ENCODE data around the gene CTU2.

CTU2 gene

DNA sequence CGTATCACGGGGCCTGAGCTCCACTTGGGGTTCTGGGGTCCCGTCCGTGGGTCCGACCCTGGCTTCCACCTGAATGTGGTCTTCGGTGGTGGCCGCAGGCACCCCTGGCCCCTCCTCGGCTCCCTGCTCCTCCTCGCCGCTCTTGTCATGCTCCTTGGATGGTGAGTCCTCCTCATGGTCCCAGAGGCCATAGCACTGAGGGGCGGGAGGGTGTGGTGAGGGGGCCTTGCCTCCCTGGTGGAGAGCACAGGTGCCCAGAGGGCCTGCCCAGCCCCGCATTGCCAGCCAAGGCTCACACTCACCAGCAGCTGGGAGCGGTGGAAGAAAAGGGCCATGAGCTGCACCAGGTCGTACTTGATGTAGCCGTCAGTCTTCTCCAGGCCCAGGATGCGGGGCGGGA, 14.9 kb downstream of the CTU2 start:
- TF ChIP-seq ZNF140 (tag by site-specific recombination; IDR thresholded peaks at IDR 0.05) (no peak), ZNF302 (tag by site-specific recombination; IDR thresholded peaks at IDR 0.05; ENCODE audit: low read depth) (no peak), ZSCAN23 (tag by site-specific recombination; IDR thresholded peaks at IDR 0.05) (no peak), ZNF248 (tag by site-specific recombination; IDR thresholded peaks at IDR 0.05) (no peak), ZNF76 (tag by site-specific recombination; IDR thresholded peaks at IDR 0.05; ENCODE audit: borderline replicate concordance, low read depth) (no peak), KLF16 (tag by site-specific recombination; IDR thresholded peaks at IDR 0.05) (no peak), YY1 (tag by site-specific recombination; IDR thresholded peaks at IDR 0.05) (no peak), ZNF341 (tag by site-specific recombination; IDR thresholded peaks at IDR 0.05; ENCODE audit: low read depth) (no peak), ZNF2 (tag by site-specific recombination; IDR thresholded peaks at IDR 0.05) (no peak), ZNF138 (tag by site-specific recombination; IDR thresholded peaks at IDR 0.05; ENCODE audit: borderline replicate concordance) (no peak), ZNF654 (tag by site-specific recombination; IDR thresholded peaks at IDR 0.05; ENCODE audit: low read depth) (no peak), ZNF155 (tag by site-specific recombination; IDR thresholded peaks at IDR 0.05) (no peak), ZNF701 (tag by site-specific recombination; IDR thresholded peaks at IDR 0.05) (no peak), GLIS2 (tag by site-specific recombination; IDR thresholded peaks at IDR 0.05) (no peak)
- TF ChIP-seq, protein P1, sequence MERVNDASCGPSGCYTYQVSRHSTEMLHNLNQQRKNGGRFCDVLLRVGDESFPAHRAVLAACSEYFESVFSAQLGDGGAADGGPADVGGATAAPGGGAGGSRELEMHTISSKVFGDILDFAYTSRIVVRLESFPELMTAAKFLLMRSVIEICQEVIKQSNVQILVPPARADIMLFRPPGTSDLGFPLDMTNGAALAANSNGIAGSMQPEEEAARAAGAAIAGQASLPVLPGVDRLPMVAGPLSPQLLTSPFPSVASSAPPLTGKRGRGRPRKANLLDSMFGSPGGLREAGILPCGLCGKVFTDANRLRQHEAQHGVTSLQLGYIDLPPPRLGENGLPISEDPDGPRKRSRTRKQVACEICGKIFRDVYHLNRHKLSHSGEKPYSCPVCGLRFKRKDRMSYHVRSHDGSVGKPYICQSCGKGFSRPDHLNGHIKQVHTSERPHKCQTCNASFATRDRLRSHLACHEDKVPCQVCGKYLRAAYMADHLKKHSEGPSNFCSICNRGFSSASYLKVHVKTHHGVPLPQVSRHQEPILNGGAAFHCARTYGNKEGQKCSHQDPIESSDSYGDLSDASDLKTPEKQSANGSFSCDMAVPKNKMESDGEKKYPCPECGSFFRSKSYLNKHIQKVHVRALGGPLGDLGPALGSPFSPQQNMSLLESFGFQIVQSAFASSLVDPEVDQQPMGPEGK (tag by site-specific recombination; IDR thresholded peaks at IDR 0.05), result no peak
- TF ChIP-seq, protein P2, sequence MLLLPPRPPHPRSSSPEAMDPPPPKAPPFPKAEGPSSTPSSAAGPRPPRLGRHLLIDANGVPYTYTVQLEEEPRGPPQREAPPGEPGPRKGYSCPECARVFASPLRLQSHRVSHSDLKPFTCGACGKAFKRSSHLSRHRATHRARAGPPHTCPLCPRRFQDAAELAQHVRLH (tag by site-specific recombination; IDR thresholded peaks at IDR 0.05), result no peak
- TF ChIP-seq, protein P3, sequence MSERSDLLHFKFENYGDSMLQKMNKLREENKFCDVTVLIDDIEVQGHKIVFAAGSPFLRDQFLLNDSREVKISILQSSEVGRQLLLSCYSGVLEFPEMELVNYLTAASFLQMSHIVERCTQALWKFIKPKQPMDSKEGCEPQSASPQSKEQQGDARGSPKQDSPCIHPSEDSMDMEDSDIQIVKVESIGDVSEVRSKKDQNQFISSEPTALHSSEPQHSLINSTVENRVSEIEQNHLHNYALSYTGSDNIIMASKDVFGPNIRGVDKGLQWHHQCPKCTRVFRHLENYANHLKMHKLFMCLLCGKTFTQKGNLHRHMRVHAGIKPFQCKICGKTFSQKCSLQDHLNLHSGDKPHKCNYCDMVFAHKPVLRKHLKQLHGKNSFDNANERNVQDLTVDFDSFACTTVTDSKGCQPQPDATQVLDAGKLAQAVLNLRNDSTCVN (tag by site-specific recombination; optimal IDR thresholded peaks at IDR 0.05), result no peak
- TF ChIP-seq, protein P4, sequence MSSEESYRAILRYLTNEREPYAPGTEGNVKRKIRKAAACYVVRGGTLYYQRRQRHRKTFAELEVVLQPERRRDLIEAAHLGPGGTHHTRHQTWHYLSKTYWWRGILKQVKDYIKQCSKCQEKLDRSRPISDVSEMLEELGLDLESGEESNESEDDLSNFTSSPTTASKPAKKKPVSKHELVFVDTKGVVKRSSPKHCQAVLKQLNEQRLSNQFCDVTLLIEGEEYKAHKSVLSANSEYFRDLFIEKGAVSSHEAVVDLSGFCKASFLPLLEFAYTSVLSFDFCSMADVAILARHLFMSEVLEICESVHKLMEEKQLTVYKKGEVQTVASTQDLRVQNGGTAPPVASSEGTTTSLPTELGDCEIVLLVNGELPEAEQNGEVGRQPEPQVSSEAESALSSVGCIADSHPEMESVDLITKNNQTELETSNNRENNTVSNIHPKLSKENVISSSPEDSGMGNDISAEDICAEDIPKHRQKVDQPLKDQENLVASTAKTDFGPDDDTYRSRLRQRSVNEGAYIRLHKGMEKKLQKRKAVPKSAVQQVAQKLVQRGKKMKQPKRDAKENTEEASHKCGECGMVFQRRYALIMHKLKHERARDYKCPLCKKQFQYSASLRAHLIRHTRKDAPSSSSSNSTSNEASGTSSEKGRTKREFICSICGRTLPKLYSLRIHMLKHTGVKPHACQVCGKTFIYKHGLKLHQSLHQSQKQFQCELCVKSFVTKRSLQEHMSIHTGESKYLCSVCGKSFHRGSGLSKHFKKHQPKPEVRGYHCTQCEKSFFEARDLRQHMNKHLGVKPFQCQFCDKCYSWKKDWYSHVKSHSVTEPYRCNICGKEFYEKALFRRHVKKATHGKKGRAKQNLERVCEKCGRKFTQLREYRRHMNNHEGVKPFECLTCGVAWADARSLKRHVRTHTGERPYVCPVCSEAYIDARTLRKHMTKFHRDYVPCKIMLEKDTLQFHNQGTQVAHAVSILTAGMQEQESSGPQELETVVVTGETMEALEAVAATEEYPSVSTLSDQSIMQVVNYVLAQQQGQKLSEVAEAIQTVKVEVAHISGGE (tag by site-specific recombination; conservative IDR thresholded peaks at IDR 0.05; ENCODE audit: low read depth), result no peak
- TF ChIP-seq, protein P5, sequence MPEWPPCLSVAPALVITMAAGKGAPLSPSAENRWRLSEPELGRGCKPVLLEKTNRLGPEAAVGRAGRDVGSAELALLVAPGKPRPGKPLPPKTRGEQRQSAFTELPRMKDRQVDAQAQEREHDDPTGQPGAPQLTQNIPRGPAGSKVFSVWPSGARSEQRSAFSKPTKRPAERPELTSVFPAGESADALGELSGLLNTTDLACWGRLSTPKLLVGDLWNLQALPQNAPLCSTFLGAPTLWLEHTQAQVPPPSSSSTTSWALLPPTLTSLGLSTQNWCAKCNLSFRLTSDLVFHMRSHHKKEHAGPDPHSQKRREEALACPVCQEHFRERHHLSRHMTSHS (tag by site-specific recombination; IDR thresholded peaks at IDR 0.05), result no peak
- TF ChIP-seq, protein P6, sequence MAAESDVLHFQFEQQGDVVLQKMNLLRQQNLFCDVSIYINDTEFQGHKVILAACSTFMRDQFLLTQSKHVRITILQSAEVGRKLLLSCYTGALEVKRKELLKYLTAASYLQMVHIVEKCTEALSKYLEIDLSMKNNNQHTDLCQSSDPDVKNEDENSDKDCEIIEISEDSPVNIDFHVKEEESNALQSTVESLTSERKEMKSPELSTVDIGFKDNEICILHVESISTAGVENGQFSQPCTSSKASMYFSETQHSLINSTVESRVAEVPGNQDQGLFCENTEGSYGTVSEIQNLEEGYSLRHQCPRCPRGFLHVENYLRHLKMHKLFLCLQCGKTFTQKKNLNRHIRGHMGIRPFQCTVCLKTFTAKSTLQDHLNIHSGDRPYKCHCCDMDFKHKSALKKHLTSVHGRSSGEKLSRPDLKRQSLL (tag by site-specific recombination; IDR thresholded peaks at IDR 0.05), result no peak
- Histone ChIP-seq H3K27ac (ENCODE audit: extremely low read depth, low read depth, low read length) (no peak overlapping the region), H3K9me3 (ENCODE audit: control insufficient read depth, insufficient read depth, low read depth, low read length) (no peaks in the 10 kb centered on the region), H3K36me3 (ENCODE audit: control insufficient read depth in 2 of 2, insufficient read depth in 1 of 2, low read length in 2 of 2) (peaks cover 0 to 98% of the 10 kb centered on the region in 2 experiments; a peak in 2 of 3 replicates), H3K4me3 (ENCODE audit: low read depth, low read length) (no peak overlapping the region), H3K4me1 (ENCODE audit: control insufficient read depth, insufficient read depth, low read length) (no peaks in the 10 kb centered on the region)
- ChIA-PET POLR2A (no interaction called here), CTCF (no interaction called here)

All from HEK293 (cell line).